ENCODE results near the gene TUFT1.

Gene TUFT1

DNA sequence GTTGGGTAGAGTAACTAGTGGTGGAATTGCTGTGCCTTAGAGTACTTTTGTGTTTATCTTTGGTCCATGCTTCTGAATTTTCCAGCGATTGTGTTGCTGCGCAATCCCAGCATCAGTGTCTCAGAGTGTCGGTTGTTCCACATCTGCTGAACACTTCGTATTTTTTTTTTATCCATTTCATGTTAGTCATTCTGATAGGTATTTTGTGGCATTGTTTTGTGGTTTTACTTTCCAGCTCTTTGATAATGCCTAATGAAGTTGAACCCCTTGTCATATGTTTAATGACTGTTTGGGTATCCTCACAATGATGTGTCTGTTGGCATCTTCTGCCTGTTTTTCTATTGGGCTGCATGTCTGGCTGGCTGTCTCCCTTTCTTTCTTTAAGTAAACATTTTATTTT lies 13.6 kb downstream of the TUFT1 start:
- TF ChIP-seq TAF1 (IDR thresholded peaks at IDR 0.05; ENCODE audit: borderline replicate concordance, insufficient read depth, low read length) = no peak
- TF ChIP-seq POLR2AphosphoS5 (IDR thresholded peaks at IDR 0.05; ENCODE audit: low read depth, low read length) = no peak
- no peak for TF ChIP-seq FOXP2 (optimal IDR thresholded peaks at IDR 0.05; ENCODE audit: borderline replicate concordance, extremely low read depth, extremely low read length, insufficient read depth)
- TF ChIP-seq SIN3A (IDR thresholded peaks at IDR 0.05; ENCODE audit: borderline replicate concordance, insufficient read depth, low read length) = no peak
- TF ChIP-seq REST (IDR thresholded peaks at IDR 0.05; ENCODE audit: insufficient read depth in 1 of 2, low read depth in 2 of 2, low read length in 2 of 2) = no peak

DNA sequence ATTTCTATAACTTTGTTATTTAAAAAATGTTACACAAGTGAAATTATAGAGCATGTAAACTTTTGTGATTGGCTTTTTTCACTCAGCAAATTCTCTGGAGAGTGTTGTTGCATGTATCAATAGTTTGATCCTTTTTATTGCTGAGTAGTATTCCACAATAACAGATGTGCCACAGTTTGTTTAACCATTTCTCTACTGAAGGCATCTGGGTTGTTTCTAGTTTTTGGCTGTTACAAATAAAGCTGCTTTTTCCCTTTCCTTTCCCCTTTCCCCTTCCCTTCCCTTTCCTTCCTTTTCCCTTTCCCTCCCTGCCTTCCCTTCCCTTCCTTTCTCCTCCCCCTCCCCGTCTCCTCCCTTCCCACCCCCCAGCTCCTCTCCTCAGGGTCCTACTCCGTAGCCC lies 15.9 kb downstream of the TUFT1 start:
- TF ChIP-seq POLR2AphosphoS5 (IDR thresholded peaks at IDR 0.05; ENCODE audit: low read depth, low read length) (no peak), FOXP2 (optimal IDR thresholded peaks at IDR 0.05; ENCODE audit: borderline replicate concordance, extremely low read depth, extremely low read length, insufficient read depth) (no peak), REST (IDR thresholded peaks at IDR 0.05; ENCODE audit: insufficient read depth in 1 of 2, low read depth in 2 of 2, low read length in 2 of 2) (no peak), SIN3A (IDR thresholded peaks at IDR 0.05; ENCODE audit: borderline replicate concordance, insufficient read depth, low read length) (no peak), TAF1 (IDR thresholded peaks at IDR 0.05; ENCODE audit: borderline replicate concordance, insufficient read depth, low read length) (no peak)

DNA sequence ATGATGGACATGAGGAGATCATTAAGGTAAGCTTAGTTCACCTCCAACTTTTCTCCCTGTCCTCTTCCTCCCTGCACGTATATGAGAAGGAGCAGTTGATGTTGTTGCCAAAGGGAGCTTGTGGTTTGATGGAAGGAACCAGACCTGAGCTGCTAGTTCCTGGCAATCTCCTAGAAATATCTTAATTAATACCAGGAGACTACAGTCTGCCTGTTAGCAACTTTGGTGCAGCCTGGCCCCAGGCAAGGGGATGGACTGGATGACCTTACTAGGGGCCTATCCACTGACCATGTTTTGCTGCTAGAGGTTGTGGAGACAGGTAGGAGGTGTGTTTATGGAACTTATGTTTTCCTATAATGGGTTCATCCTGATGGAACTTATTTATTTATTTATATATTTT lies 22.6 kb downstream of the TUFT1 start:
- no peak for TF ChIP-seq SIN3A (IDR thresholded peaks at IDR 0.05; ENCODE audit: borderline replicate concordance, insufficient read depth, low read length)
- TF ChIP-seq REST (IDR thresholded peaks at IDR 0.05; ENCODE audit: insufficient read depth in 1 of 2, low read depth in 2 of 2, low read length in 2 of 2) = no peak
- no peak for TF ChIP-seq FOXP2 (optimal IDR thresholded peaks at IDR 0.05; ENCODE audit: borderline replicate concordance, extremely low read depth, extremely low read length, insufficient read depth)
- TF ChIP-seq POLR2AphosphoS5 (IDR thresholded peaks at IDR 0.05; ENCODE audit: low read depth, low read length) = no peak
- TF ChIP-seq TAF1 (IDR thresholded peaks at IDR 0.05; ENCODE audit: borderline replicate concordance, insufficient read depth, low read length) = no peak

GRCh38 chr1:151563376-151563775 lies 23.3 kb downstream of the TUFT1 start:
- TF ChIP-seq POLR2AphosphoS5 (IDR thresholded peaks at IDR 0.05; ENCODE audit: low read depth, low read length) = no peak
- no peak for TF ChIP-seq REST (IDR thresholded peaks at IDR 0.05; ENCODE audit: insufficient read depth in 1 of 2, low read depth in 2 of 2, low read length in 2 of 2)
- TF ChIP-seq TAF1 (IDR thresholded peaks at IDR 0.05; ENCODE audit: borderline replicate concordance, insufficient read depth, low read length) = no peak
- TF ChIP-seq SIN3A (IDR thresholded peaks at IDR 0.05; ENCODE audit: borderline replicate concordance, insufficient read depth, low read length) = no peak
- TF ChIP-seq FOXP2 (optimal IDR thresholded peaks at IDR 0.05; ENCODE audit: borderline replicate concordance, extremely low read depth, extremely low read length, insufficient read depth) = no peak
